GM19468 (cell line): ENCODE measurements around the gene CFAP65.

ENCODE experiments used
- ATAC-seq: cut with Tn5 transposase; IDR thresholded peaks from one replicate; pipeline ENCODE4 v1.9.1; 2021; ENCODE audit warnings: mild to moderate bottlenecking, moderate library complexity, moderate number of reproducible peaks; ENCODE audit not compliant: unreplicated experiment; ENCODE audit errors: extremely low read depth

Gene CFAP65

GRCh38 chr2:219018726-219019125, 22.6 kb downstream of the CFAP65 start:
- no peak for ATAC-seq

GRCh38 chr2:219018286-219018685, 23.0 kb downstream of the CFAP65 start:
- no peak for ATAC-seq

GRCh38 chr2:219017201-219017931, 23.9 kb downstream of the CFAP65 start:
- ATAC-seq = no peak

- ATAC-seq = no peak
Measured at GRCh38 chr2:219016721-219017120, 24.6 kb downstream of the CFAP65 start.

- ATAC-seq = no peak
Measured at GRCh38 chr2:219010873-219011272, 30.4 kb downstream of the CFAP65 start.

GRCh38 chr2:219010162-219010756, 31.1 kb downstream of the CFAP65 start:
- ATAC-seq = no peak

GRCh38 chr2:219009294-219009693, 32.0 kb downstream of the CFAP65 start:
- no peak for ATAC-seq

GRCh38 chr2:219003979-219004378, 37.3 kb downstream of the CFAP65 start:
- ATAC-seq = no peak

- no peak for ATAC-seq
Measured at GRCh38 chr2:219003267-219003634, 38.1 kb downstream of the CFAP65 start.

- ATAC-seq = no peak
Measured at GRCh38 chr2:219002395-219003266, 38.7 kb downstream of the CFAP65 start.

GRCh38 chr2:219001577-219002394, 39.5 kb downstream of the CFAP65 start:
- no peak for ATAC-seq

- no peak for ATAC-seq
Measured at GRCh38 chr2:219001100-219001576, 40.2 kb downstream of the CFAP65 start.

GRCh38 chr2:219000569-219000960, 40.8 kb downstream of the CFAP65 start:
- no peak for ATAC-seq

GRCh38 chr2:218999881-219000568, 41.3 kb downstream of the CFAP65 start:
- ATAC-seq = no peak

- ATAC-seq = no peak
Measured at GRCh38 chr2:218999021-218999880, 42.1 kb downstream of the CFAP65 start.

- no peak for ATAC-seq
Measured at GRCh38 chr2:218998414-218999002, 42.8 kb downstream of the CFAP65 start.

GRCh38 chr2:218997731-218998130, 43.6 kb downstream of the CFAP65 start:
- ATAC-seq = no peak

GRCh38 chr2:218996937-218997336, 44.4 kb downstream of the CFAP65 start:
- no peak for ATAC-seq
